ENCODE results near the gene KCNH2.

Gene KCNH2

GRCh38 chr7:150954201-150954985, 23.7 kb downstream of the KCNH2 start:
- ChIA-PET CTCF (interaction anchor here (1.0 to 2.4 kb wide), 2 partner anchors 16 to 31 kb away, joined by 3 to 8 read pairs; no protein-coding TSS in a partner anchor), POLR2A (interaction anchor here (1.1 to 1.4 kb wide), 2 partner anchors 9 to 165 kb away, joined by 3 to 4 read pairs; no protein-coding TSS in a partner anchor)
- TF ChIP-seq BHLHE40 (IDR thresholded peaks at IDR 0.05; ENCODE audit: borderline replicate concordance) (no peak), ARNT (IDR thresholded peaks at IDR 0.05) (no peak), CTBP1 (IDR thresholded peaks at IDR 0.05; ENCODE audit: borderline replicate concordance) (no peak), FOXA1 (IDR thresholded peaks at IDR 0.05) (no peak), PKNOX1 (IDR thresholded peaks at IDR 0.05) (no peak), TARDBP (IDR thresholded peaks at IDR 0.05) (no peak), FOXK2 (IDR thresholded peaks at IDR 0.05) (no peak), FOXM1 (IDR thresholded peaks at IDR 0.05; ENCODE audit: borderline replicate concordance) (no peak), LEF1 (IDR thresholded peaks at IDR 0.05; ENCODE audit: borderline replicate concordance) (no peak)
- no peak for DNase-seq (ENCODE audit: extremely low spot score)

- CTCF ChIA-PET = interaction anchor here (1.0 to 2.4 kb wide), 3 partner anchors 11 to 32 kb away, joined by 3 to 8 read pairs (median 3); no protein-coding TSS in a partner anchor
- no peak for DNase-seq (ENCODE audit: extremely low spot score)
- TF ChIP-seq TARDBP (IDR thresholded peaks at IDR 0.05) = no peak
- TF ChIP-seq FOXK2 (IDR thresholded peaks at IDR 0.05) = no peak
- no peak for TF ChIP-seq PKNOX1 (IDR thresholded peaks at IDR 0.05)
- no peak for TF ChIP-seq ZNF384 (IDR thresholded peaks at IDR 0.05)
- no peak for TF ChIP-seq LEF1 (IDR thresholded peaks at IDR 0.05; ENCODE audit: borderline replicate concordance)
- no peak for TF ChIP-seq BHLHE40 (IDR thresholded peaks at IDR 0.05; ENCODE audit: borderline replicate concordance)
- no peak for TF ChIP-seq NFRKB (IDR thresholded peaks at IDR 0.05)
- TF ChIP-seq HDGF (IDR thresholded peaks at IDR 0.05; ENCODE audit: borderline replicate concordance) = no peak
- POLR2A ChIA-PET = interaction anchor here (1.1 to 1.4 kb wide), 2 partner anchors 8 to 164 kb away, joined by 3 to 4 read pairs; no protein-coding TSS in a partner anchor
Measured at GRCh38 chr7:150953061-150953997, 24.8 kb downstream of the KCNH2 start.

- TF ChIP-seq FOXK2 (IDR thresholded peaks at IDR 0.05) (no peak), FOXM1 (IDR thresholded peaks at IDR 0.05; ENCODE audit: borderline replicate concordance) (no peak), ELF4 (IDR thresholded peaks at IDR 0.05) (no peak), CTBP1 (IDR thresholded peaks at IDR 0.05; ENCODE audit: borderline replicate concordance) (no peak), ARNT (IDR thresholded peaks at IDR 0.05) (no peak), SUZ12 (IDR thresholded peaks at IDR 0.05) (no peak), LEF1 (IDR thresholded peaks at IDR 0.05; ENCODE audit: borderline replicate concordance) (no peak), L3MBTL2 (conservative IDR thresholded peaks at IDR 0.05) (no peak), SP1 (IDR thresholded peaks at IDR 0.05) (no peak), FOXA1 (IDR thresholded peaks at IDR 0.05) (no peak)
- ChIA-PET CTCF (interaction anchor here (0.8 to 1.0 kb wide), 2 partner anchors 10 to 12 kb away, joined by 3 to 4 read pairs; no protein-coding TSS in a partner anchor), POLR2A (no interaction called here)
- DNase-seq (ENCODE audit: extremely low spot score) = no peak
Measured at GRCh38 chr7:150952331-150953050, 25.6 kb downstream of the KCNH2 start.

GRCh38 chr7:150951521-150951920, 26.6 kb downstream of the KCNH2 start:
- ChIA-PET POLR2A (no interaction called here), CTCF (interaction anchor here (0.8 kb wide), 1 partner anchor 11 kb away, joined by 4 read pairs; no protein-coding TSS in a partner anchor)
- TF ChIP-seq NFRKB (IDR thresholded peaks at IDR 0.05) (no peak), L3MBTL2 (conservative IDR thresholded peaks at IDR 0.05) (no peak), LEF1 (IDR thresholded peaks at IDR 0.05; ENCODE audit: borderline replicate concordance) (no peak)
- DNase-seq (ENCODE audit: extremely low spot score) = no peak

- DNase-seq (ENCODE audit: extremely low spot score) = no peak
- TF ChIP-seq LEF1 (IDR thresholded peaks at IDR 0.05; ENCODE audit: borderline replicate concordance) = no peak
- TF ChIP-seq SUZ12 (IDR thresholded peaks at IDR 0.05) = no peak
- TF ChIP-seq FOXA1 (IDR thresholded peaks at IDR 0.05) = no peak
- TF ChIP-seq ZNF384 (IDR thresholded peaks at IDR 0.05) = no peak
- TF ChIP-seq PKNOX1 (IDR thresholded peaks at IDR 0.05) = no peak
- no peak for TF ChIP-seq SP1 (IDR thresholded peaks at IDR 0.05)
- no peak for TF ChIP-seq FOXK2 (IDR thresholded peaks at IDR 0.05)
- TF ChIP-seq CTBP1 (IDR thresholded peaks at IDR 0.05; ENCODE audit: borderline replicate concordance) = no peak
- TF ChIP-seq FOXM1 (IDR thresholded peaks at IDR 0.05; ENCODE audit: borderline replicate concordance) = no peak
- TF ChIP-seq L3MBTL2 (conservative IDR thresholded peaks at IDR 0.05) = no peak
- TF ChIP-seq TARDBP (IDR thresholded peaks at IDR 0.05) = no peak
- no peak for TF ChIP-seq HDGF (IDR thresholded peaks at IDR 0.05; ENCODE audit: borderline replicate concordance)
- no peak for TF ChIP-seq ARNT (IDR thresholded peaks at IDR 0.05)
- TF ChIP-seq BHLHE40 (IDR thresholded peaks at IDR 0.05; ENCODE audit: borderline replicate concordance) = no peak
- TF ChIP-seq ELF4 (IDR thresholded peaks at IDR 0.05) = no peak
- TF ChIP-seq NFRKB (IDR thresholded peaks at IDR 0.05) = no peak
- CTCF ChIA-PET = interaction anchor here (0.8 kb wide), 1 partner anchor 12 kb away, joined by 4 read pairs; no protein-coding TSS in a partner anchor
- POLR2A ChIA-PET = no interaction called here
Measured at GRCh38 chr7:150951181-150951520, 27.0 kb downstream of the KCNH2 start.

Measured in HEK293T (cell line).